HG03139 (cell line): ENCODE measurements around the gene ARL3.
"Not testable (repeated sequence)": the region's sequence is repeated elsewhere in the genome, so short reads cannot be mapped to it uniquely, and the experiment has no call there.

ENCODE experiments used
- ATAC-seq: cut with Tn5 transposase; IDR thresholded peaks from one replicate; pipeline ENCODE4 v1.9.1; 2021; ENCODE audit not compliant: unreplicated experiment

Gene ARL3

DNA sequence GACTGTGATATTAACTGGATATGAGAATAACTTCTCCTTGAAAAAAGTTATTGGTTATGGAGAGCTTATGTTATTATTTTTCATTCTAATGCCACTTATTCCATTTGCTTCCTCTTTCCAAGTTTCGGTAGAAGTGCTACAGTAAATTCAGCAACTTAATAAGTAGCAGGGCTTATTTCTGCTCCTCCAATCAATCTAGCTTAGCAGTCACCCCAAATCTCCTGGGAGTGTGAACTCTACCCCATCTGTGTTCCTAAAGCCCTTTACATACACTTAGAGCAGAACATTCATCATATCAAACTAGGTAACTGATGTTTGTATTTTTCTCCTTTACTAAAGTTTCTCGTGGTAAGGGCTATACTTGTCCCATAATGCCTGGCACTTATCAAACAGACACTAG lies 8.7 kb downstream of the ARL3 start:
- ATAC-seq = no peak

DNA sequence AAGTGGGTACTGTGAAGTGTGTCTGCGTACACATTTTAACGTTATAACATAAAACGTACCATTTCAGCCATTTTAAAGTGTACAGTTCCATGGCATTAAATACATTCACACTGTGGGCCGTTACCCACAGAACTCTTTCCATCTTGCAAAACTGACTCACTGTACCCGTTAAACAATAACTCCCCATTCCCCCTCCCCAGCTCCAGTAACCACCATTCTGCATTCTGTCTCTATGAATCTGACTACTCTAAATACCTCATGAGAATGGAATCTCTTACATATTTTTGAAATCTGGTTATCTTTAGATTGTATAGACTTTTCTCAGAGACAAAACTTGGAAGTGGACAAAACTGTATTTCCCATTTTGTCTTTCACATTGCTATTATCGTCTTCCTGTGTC lies 9.3 kb downstream of the ARL3 start:
- no peak for ATAC-seq

- ATAC-seq = no peak
Observed at GRCh38 chr10:102702742-102703141, 11.5 kb downstream of the ARL3 start.

- ATAC-seq = no peak
Observed at GRCh38 chr10:102701796-102702195, 12.4 kb downstream of the ARL3 start.

- no peak for ATAC-seq
Observed at GRCh38 chr10:102701272-102701671, 12.9 kb downstream of the ARL3 start.

GRCh38 chr10:102698894-102699293 lies 15.3 kb downstream of the ARL3 start:
- no peak for ATAC-seq

DNA sequence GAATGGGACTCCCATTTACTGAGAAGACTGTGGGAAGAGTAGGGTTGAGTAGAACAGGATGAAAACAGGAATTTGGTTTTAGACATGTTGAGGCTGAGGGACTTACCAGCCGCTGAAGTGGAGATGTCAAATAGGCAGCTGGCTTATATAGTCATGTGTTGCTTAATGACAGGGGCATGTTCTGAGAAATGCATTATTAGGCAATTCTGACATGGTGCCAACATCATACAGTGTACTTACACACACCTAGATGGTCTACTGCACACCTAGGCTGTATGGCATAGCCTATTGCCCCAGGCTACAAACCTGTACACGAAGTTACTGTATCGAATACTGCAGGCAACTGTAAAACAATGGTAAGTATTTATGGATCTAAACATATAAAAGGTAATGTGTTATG lies 17.5 kb downstream of the ARL3 start:
- no peak for ATAC-seq

- ATAC-seq = not testable (repeated sequence)
Observed at GRCh38 chr10:102695401-102695800, 18.8 kb downstream of the ARL3 start.

- ATAC-seq = no peak
Observed at GRCh38 chr10:102691285-102692066, 22.7 kb downstream of the ARL3 start.

GRCh38 chr10:102683736-102684135 lies 30.5 kb downstream of the ARL3 start:
- no peak for ATAC-seq

DNA sequence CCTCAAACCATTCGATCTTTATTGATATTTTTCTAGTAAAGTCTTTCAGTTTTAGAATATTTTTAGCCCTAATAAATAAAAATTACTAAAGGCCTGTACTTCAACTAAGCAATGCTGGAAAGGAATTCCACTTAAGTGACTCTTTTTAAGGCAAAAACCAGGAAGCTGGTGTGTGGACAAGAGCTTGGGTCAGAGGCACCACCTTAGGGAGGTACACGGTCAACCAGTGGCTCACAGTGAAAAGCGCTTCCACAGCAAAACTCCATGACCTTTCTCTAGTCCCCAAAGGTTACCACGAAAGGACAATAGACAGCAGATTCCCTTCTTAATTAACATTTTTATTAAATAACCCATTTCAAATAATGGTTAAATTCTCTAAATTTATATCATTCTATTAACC lies 31.2 kb downstream of the ARL3 start:
- ATAC-seq = no peak

GRCh38 chr10:102682416-102682815 lies 31.8 kb downstream of the ARL3 start:
- ATAC-seq = no peak

- ATAC-seq = no peak
Observed at GRCh38 chr10:102681696-102682095, 32.5 kb downstream of the ARL3 start.

DNA sequence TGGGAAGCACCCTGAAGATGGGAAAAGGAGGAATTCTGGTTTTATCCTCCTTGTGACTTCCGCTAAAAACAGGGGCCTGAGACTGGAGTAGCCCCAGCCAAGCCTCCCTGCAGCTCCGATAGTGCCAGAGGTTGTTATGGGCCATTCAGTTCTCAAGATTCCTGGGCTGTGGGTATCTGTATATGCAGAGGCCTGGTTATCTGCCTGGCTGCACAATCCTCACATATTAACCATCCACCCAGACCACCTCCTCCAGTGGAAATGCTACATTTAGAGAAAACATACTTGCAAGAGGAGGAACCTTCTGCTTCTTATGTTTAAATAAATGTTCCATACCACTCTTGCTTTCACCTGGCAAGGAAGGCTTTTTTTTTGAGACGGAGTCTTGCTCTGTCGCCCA lies 34.6 kb downstream of the ARL3 start:
- ATAC-seq = no peak

DNA sequence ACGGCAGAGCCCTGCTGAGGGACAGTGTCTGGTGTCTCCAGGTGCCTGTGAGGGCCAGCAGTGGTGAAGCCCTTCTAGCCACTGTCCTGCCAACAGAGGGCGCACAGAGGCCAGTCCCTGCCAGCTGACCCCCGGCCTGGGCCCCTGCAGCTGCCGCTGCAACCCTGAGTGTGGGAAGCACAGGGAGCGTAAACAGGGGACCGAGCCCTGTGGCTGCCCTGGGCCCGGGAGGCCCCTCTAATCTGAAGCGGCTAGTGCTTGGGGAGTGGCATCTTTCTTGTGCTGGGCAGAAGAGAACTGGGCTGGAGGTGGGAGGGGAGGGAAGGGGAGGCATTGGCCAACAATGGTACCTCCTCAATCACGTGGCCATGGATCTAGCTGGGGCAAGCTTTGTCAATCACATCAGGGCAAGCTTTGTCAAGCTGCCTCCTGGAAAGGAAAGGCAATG lies 35.3 kb downstream of the ARL3 start:
- ATAC-seq = no peak

GRCh38 chr10:102678068-102678400 lies 36.2 kb downstream of the ARL3 start:
- no peak for ATAC-seq

GRCh38 chr10:102677331-102678067 lies 36.7 kb downstream of the ARL3 start:
- ATAC-seq = no peak

- no peak for ATAC-seq
Observed at GRCh38 chr10:102676534-102677315, 37.5 kb downstream of the ARL3 start.

GRCh38 chr10:102675666-102676533 lies 38.3 kb downstream of the ARL3 start:
- ATAC-seq = no peak

DNA sequence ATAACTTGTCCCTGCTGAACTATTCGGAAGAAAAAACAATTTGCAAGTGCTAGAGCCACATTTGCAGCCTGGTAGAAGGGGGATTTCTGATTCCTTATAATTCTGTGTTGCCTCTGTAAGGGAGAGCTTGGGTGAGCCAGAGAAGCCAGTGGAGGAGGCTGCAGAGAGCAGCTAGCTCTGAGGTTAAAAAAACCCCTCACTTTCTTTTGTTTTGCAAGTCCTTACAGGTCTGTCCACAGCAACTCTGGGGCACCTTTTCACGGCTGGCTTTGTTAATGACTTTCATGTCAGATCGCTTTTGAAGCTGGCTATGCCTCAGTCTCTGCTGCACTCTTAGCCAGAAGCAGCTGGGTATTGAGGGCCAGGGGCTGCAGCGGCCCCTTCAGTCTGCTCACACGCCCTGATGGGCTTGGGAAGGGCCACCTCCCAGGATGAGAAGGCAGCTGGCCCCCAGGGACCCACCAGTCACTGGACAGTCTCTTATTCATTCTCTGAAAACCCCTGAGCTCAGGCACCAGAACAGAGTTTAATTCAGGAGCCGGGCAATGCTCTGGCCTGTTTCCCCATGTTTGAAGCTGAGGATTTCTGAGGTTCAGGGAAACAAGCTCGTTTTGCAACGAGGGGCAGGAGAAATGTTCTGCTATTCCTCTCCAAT lies 39.1 kb downstream of the ARL3 start:
- no peak for ATAC-seq
